CD4-positive, alpha-beta T cell treated with Interleukin-6 at 100 ng/mL for 8 hours (primary cell): Measurements from ENCODE around the gene KRT82.
A peak's percentile ranks its signal among the peaks of the same experiment; 100 is the strongest.

Experiments
- DNase-seq: peaks from one replicate; pipeline ENCODE4 v3.0.0-alpha.2; 2020; ENCODE audit warnings: mixed read lengths, low spot score

Gene KRT82

GRCh38 chr12:52382854-52383253, 23.3 kb downstream of the KRT82 start:
- DNase-seq, result no peak

GRCh38 chr12:52381206-52381605, 24.9 kb downstream of the KRT82 start:
- DNase-seq, result no peak

GRCh38 chr12:52380271-52380694, 25.9 kb downstream of the KRT82 start:
- no peak for DNase-seq

GRCh38 chr12:52379536-52379935, 26.6 kb downstream of the KRT82 start:
- no peak for DNase-seq

- DNase-seq, result no peak
Observed at GRCh38 chr12:52378091-52378490, 28.0 kb downstream of the KRT82 start.

- no peak for DNase-seq
Observed at GRCh38 chr12:52377266-52377665, 28.9 kb downstream of the KRT82 start.

GRCh38 chr12:52372216-52373154, 33.6 kb downstream of the KRT82 start:
- peak; percentile 36 for DNase-seq

GRCh38 chr12:52371716-52372115, 34.4 kb downstream of the KRT82 start:
- DNase-seq, result no peak

GRCh38 chr12:52370926-52371608, 35.1 kb downstream of the KRT82 start:
- no peak for DNase-seq

- no peak for DNase-seq
Observed at GRCh38 chr12:52369809-52370208, 36.3 kb downstream of the KRT82 start.

GRCh38 chr12:52369211-52369610, 36.9 kb downstream of the KRT82 start:
- DNase-seq, result no peak

- no peak for DNase-seq
Observed at GRCh38 chr12:52368508-52368907, 37.6 kb downstream of the KRT82 start.

- DNase-seq, result no peak
Observed at GRCh38 chr12:52367876-52368275, 38.3 kb downstream of the KRT82 start.

- DNase-seq, result no peak
Observed at GRCh38 chr12:52366738-52367485, 39.2 kb downstream of the KRT82 start, which contains the start of gene KRT85. KRT85 (minus strand) TSS chr12:52367481; CDS start chr12:52367405, 76 bp downstream.

- DNase-seq, result no peak
Observed at GRCh38 chr12:52364901-52365489, 41.1 kb downstream of the KRT82 start.

GRCh38 chr12:52364061-52364460, 42.1 kb downstream of the KRT82 start:
- DNase-seq, result no peak

GRCh38 chr12:52363111-52363679, 42.9 kb downstream of the KRT82 start:
- DNase-seq, result no peak

- no peak for DNase-seq
Observed at GRCh38 chr12:52362118-52362726, 43.9 kb downstream of the KRT82 start.

GRCh38 chr12:52361553-52361952, 44.6 kb downstream of the KRT82 start:
- DNase-seq, result no peak

GRCh38 chr12:52360663-52361271, 45.4 kb downstream of the KRT82 start:
- DNase-seq, result no peak
